ES-I3 (cell line): Measurements from ENCODE around the gene FRMD3.

Experiments
- H3K36me3 ChIP-seq: 2 replicates; pipeline ENCODE4 v1.6.1; 2013; ENCODE audit warnings: mild to moderate bottlenecking, low read length, control low read depth, moderate library complexity; ENCODE audit not compliant: insufficient read depth
- H3K4me1 ChIP-seq: 2 replicates; pipeline ENCODE4 v1.6.1; 2013; ENCODE audit warnings: mild to moderate bottlenecking, control low read depth, low read length; ENCODE audit not compliant: insufficient read depth
- H3K9ac ChIP-seq: 2 replicates; pipeline ENCODE4 v1.6.1; 2013; ENCODE audit warnings: low read depth, mild to moderate bottlenecking, low read length, moderate library complexity
- H3K9me3 ChIP-seq: 2 replicates; pipeline ENCODE4 v1.6.1; 2013; ENCODE audit warnings: mild to moderate bottlenecking, low read length, moderate library complexity; ENCODE audit not compliant: control insufficient read depth, insufficient read depth

Gene FRMD3

DNA sequence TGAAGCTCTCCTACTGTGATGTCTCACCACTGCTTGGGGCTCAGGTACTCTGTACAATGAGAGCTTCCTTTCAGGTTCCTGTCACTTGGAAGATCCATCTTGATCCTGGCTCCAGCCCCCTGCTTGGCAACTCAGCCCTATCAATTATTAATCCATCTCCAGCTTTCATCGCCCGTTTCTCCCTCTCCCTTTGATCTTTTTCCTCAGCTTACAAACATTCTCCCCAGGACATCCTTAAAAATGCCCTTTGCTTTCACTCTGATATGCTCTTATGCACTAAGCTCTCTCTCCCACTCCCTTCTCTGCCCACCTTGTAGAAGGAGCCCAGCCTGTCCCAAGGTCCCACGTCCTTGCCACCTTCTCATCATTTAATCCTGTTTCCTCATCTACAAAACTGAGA is 109.0 kb downstream of the FRMD3 start:
- no peaks in the 10 kb centered on the region for H3K9me3 ChIP-seq
- H3K9ac ChIP-seq, result no peak overlapping the region
- no peaks in the 10 kb centered on the region for H3K36me3 ChIP-seq
- H3K4me1 ChIP-seq, result peaks cover 8% of the 10 kb centered on the region

DNA sequence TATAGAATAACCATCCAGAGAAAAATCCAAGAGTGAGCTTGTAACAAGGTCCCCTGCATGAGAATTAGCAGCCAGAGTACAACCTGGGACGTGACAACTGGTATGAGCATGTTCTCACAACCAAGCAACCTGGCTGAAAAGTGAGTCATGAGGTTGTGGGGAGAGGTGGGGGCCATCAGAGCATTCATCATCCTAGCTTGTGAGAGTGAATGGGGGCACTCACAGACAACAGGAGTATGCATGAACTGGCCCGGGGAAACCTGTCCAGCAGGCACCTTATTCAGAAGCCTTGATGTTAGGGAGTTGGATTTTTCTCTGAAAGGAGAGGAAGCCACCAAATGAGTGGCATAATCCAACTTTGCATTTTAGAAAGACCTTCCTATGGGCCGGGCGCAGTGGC is 113.0 kb downstream of the FRMD3 start:
- no peaks in the 10 kb centered on the region for H3K4me1 ChIP-seq
- no peak overlapping the region for H3K9ac ChIP-seq
- H3K9me3 ChIP-seq, result no peaks in the 10 kb centered on the region
- no peaks in the 10 kb centered on the region for H3K36me3 ChIP-seq

- Histone ChIP-seq H3K9me3 (no peaks in the 10 kb centered on the region), H3K36me3 (no peaks in the 10 kb centered on the region), H3K4me1 (no peaks in the 10 kb centered on the region), H3K9ac (no peak overlapping the region)
These were observed 113.4 kb downstream of the FRMD3 start for GRCh38 chr9:83424831-83425230.

GRCh38 chr9:83423815-83424707 is 114.1 kb downstream of the FRMD3 start:
- Histone ChIP-seq H3K36me3 (no peaks in the 10 kb centered on the region), H3K9ac (no peak overlapping the region), H3K9me3 (no peaks in the 10 kb centered on the region), H3K4me1 (no peaks in the 10 kb centered on the region)

GRCh38 chr9:83422527-83422926 is 115.7 kb downstream of the FRMD3 start:
- Histone ChIP-seq H3K9ac (no peak overlapping the region), H3K9me3 (no peaks in the 10 kb centered on the region), H3K36me3 (no peaks in the 10 kb centered on the region), H3K4me1 (no peaks in the 10 kb centered on the region)

DNA sequence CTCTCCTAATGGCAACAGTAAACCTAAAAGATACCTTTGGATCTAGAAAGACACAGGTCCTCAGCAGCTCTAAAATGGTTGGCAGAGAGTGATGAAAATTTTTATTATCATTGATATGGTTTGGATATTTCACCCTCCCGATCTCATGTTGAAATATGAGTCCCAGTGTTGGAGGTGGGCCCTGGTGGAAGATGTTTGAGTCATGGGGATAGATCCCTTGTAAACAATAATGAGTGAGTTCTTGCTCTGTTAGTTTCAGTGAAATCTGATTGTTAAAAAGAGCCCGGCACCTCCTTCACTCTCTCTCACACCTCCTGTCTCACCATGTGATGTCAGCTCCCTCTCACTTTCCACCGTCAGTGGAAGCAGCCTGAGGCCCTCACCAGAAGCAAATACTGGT is 117.7 kb downstream of the FRMD3 start:
- Histone ChIP-seq H3K9me3 (no peaks in the 10 kb centered on the region), H3K4me1 (no peaks in the 10 kb centered on the region), H3K9ac (no peak overlapping the region), H3K36me3 (no peaks in the 10 kb centered on the region)

DNA sequence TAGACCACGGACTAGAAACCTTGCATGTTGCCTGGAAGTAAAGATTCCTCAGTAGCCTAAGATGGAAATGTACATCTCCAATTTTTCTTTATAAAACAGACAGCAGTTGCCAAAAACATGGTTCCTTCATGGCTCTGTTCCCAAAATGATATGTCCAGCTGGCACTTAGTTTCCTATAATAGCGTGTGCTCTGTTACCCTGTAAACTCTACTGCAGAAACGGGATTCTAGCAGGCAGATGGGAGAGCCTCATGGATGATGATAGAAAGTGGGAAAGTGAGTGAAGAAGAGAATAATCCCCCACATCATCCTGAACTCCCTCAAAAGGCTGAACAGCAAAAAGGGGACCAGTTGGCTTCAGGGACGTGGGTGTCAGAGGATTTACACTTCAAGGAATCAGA is 118.2 kb downstream of the FRMD3 start:
- Histone ChIP-seq H3K36me3 (no peaks in the 10 kb centered on the region), H3K4me1 (no peaks in the 10 kb centered on the region), H3K9ac (no peak overlapping the region), H3K9me3 (no peaks in the 10 kb centered on the region)

DNA sequence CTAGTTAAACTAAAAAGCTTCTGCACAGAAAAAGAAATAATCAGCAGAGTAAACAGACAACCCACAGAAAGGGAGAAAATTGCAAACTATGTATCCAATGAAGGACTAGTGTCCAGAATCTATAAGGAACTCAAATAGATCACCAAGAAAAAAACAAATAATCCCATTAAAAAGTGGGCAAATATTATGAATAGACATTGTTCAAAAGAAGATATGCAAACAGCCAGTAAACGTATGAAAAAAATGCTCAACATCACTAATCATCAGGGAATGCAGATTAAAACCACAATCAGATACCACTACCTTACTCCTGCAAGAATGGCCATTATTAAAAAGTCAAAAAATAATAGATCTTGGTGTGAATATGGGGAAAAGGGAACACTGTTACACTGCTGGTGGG is 119.9 kb downstream of the FRMD3 start:
- Histone ChIP-seq H3K4me1 (no peaks in the 10 kb centered on the region), H3K9me3 (no peaks in the 10 kb centered on the region), H3K36me3 (no peaks in the 10 kb centered on the region), H3K9ac (no peak overlapping the region)

- Histone ChIP-seq H3K4me1 (no peaks in the 10 kb centered on the region), H3K36me3 (no peaks in the 10 kb centered on the region), H3K9ac (no peak overlapping the region), H3K9me3 (no peaks in the 10 kb centered on the region)
These were observed 124.8 kb downstream of the FRMD3 start for GRCh38 chr9:83413367-83413766.

- H3K9me3 ChIP-seq, result no peaks in the 10 kb centered on the region
- no peak overlapping the region for H3K9ac ChIP-seq
These were observed 127.5 kb downstream of the FRMD3 start for GRCh38 chr9:83410701-83411100.

DNA sequence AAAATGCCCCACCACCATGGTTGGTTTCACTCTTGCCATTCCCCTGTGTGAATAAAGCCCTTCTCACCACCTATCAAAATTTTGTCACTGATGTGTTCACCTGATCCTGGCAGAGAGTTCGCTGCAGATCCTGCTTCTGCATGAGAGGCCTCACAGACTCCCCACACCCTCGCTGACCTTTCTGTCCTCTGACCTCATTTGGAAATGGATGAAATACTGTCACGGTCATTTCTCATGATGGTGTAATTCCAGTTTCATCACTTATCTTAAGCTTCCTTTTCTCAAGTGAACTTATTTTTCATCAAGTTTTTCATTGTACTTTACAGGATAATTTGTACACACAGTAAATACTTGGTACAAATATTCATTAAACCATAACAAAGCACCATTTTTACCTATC is 131.3 kb downstream of the FRMD3 start:
- Histone ChIP-seq H3K36me3 (no peaks in the 10 kb centered on the region), H3K4me1 (peaks cover 3% of the 10 kb centered on the region; the same call in 1 of the 2 replicates), H3K9ac (no peak overlapping the region), H3K9me3 (no peaks in the 10 kb centered on the region)

More at GRCh38 chr9:83410701-83411100, 127.5 kb downstream of the FRMD3 start:
- no peaks in the 10 kb centered on the region for H3K36me3 ChIP-seq
- no peaks in the 10 kb centered on the region for H3K4me1 ChIP-seq

DNA sequence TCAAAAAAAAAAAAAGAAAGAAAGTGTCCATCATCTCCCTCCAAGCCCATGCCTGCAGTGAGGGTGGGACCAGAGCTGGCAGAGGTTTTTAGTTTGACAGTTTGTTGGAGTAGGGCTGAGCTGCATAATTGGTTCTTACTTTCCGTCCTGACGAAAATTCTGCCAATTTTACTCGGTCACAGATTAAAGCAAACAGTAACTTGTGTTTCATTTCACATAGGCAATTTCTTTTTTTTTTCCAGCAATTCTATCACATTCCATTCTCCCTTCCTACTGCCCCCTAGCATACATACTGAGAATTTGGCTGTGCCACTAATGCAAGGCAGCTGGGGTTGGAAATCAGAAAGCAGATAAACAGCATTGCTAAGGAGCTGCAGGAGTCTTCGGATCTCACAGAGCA is 132.4 kb downstream of the FRMD3 start:
- peaks cover 3% of the 10 kb centered on the region; the same call in 1 of the 2 replicates for H3K4me1 ChIP-seq
- no peaks in the 10 kb centered on the region for H3K9me3 ChIP-seq
- no peaks in the 10 kb centered on the region for H3K36me3 ChIP-seq
- no peak overlapping the region for H3K9ac ChIP-seq

GRCh38 chr9:83403527-83404238 is 134.5 kb downstream of the FRMD3 start:
- no peaks in the 10 kb centered on the region for H3K36me3 ChIP-seq
- H3K9ac ChIP-seq, result no peak overlapping the region
- H3K4me1 ChIP-seq, result peaks cover 3% of the 10 kb centered on the region; the same call in 1 of the 2 replicates
- H3K9me3 ChIP-seq, result no peaks in the 10 kb centered on the region

DNA sequence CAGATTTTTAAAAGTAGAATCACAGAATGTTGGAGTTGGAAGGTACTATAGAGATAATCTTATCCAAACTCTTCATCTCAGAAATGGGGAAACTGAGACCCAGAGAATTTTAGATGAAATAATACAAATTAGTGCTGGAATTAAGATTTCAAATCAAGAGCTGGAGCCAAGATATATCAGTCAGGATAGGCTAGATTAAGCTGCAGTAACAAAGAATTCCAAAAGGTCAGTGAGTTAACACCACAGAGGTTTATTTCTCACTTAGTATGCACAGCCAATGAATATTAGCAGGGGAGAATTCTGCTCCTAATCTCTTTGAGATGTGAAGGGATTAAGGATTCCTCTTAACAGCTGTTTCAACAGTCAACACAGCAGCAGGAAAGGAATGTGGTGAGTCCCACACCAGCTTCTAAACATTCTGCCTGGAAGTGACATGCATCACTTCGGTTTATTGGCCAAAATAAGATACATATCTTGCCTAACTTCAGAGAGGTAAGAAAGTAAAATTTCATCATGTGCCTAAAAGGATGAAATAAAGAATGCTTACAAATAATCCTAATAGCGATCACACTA is 136.8 kb downstream of the FRMD3 start:
- Histone ChIP-seq H3K36me3 (no peaks in the 10 kb centered on the region), H3K9me3 (no peaks in the 10 kb centered on the region), H3K4me1 (peaks cover 3% of the 10 kb centered on the region; the same call in 1 of the 2 replicates), H3K9ac (no peak overlapping the region)
